HepG2 (cell line): ENCODE results near the gene TUT7. TPM values are rescaled to one million over a fixed set of nuclear protein-coding genes. Genes with fewer than 3 reads are reported as not detected.

Experiments used
- BHLHE40 ChIP-seq: IDR thresholded peaks from 2 replicates; pipeline ENCODE4 v1.6.1; 2011; ENCODE audit warnings: low read length, improper control_type of control experiment
- CEBPB ChIP-seq: IDR thresholded peaks from 2 replicates; pipeline ENCODE4 v1.6.1; 2011; ENCODE audit warnings: low read depth, low read length, improper control_type of control experiment, borderline replicate concordance
- FLYWCH1 ChIP-seq: sonication (generic); formaldehyde crosslinking; IDR thresholded peaks from 2 replicates; pipeline ENCODE4 v1.8.1; 2023; ENCODE audit warnings: mild to moderate bottlenecking, missing genetic modification reagents
- HMGA1 ChIP-seq: sonication (generic); formaldehyde crosslinking; conservative IDR thresholded peaks from 2 replicates; pipeline ENCODE4 v1.4.0; 2020; ENCODE audit warnings: missing genetic modification reagents
- HNRNPL ChIP-seq: fragments of 200-400 bp; formaldehyde crosslinking; IDR thresholded peaks from 2 replicates; pipeline ENCODE4 v1.6.1; 2017; ENCODE audit warnings: mild to moderate bottlenecking, low read depth, low read length
- IKZF5 ChIP-seq: IDR thresholded peaks from 2 replicates; pipeline ENCODE4 v1.6.1; 2018; ENCODE audit warnings: missing genetic modification reagents, mild to moderate bottlenecking, missing compliant biosample characterization
- MED1 ChIP-seq: sonication (generic); formaldehyde crosslinking; IDR thresholded peaks from 2 replicates; pipeline ENCODE4 v1.4.0; 2020; ENCODE audit warnings: missing genetic modification reagents
- NR2F6 ChIP-seq, 2 experiments: IDR thresholded peaks; 2 replicates each; pipeline ENCODE4 v1.6.1; 2016; ENCODE audit warnings: antibody characterized with exemption in 1 of 2, mild to moderate bottlenecking in 1 of 2
- PHB2 ChIP-seq: fragments of 450-650 bp; IDR thresholded peaks from 2 replicates; pipeline ENCODE4 v1.6.1; 2018; ENCODE audit not compliant: partially characterized antibody
- SIX1 ChIP-seq: sonication (generic); formaldehyde crosslinking; IDR thresholded peaks from 2 replicates; pipeline ENCODE4 v1.4.0; 2020; ENCODE audit warnings: missing genetic modification reagents, borderline replicate concordance
- SKIL ChIP-seq: sonication (generic); formaldehyde crosslinking; IDR thresholded peaks from 2 replicates; pipeline ENCODE4 v1.8.0; 2022; ENCODE audit warnings: missing genetic modification reagents, mild to moderate bottlenecking, moderate library complexity, borderline replicate concordance
- THAP11 ChIP-seq: IDR thresholded peaks from 2 replicates; pipeline ENCODE4 v1.6.1; 2016; ENCODE audit warnings: missing biosample characterization, missing genetic modification reagents
- YEATS2 ChIP-seq: sonication (generic); formaldehyde crosslinking; IDR thresholded peaks from 2 replicates; pipeline ENCODE4 v1.4.0; 2020; ENCODE audit warnings: missing genetic modification reagents, borderline replicate concordance
- ZBTB10 ChIP-seq: sonication (generic); formaldehyde crosslinking; IDR thresholded peaks from 2 replicates; pipeline ENCODE4 v1.4.0; 2020; ENCODE audit warnings: missing genetic modification reagents, borderline replicate concordance
- ZBTB7A ChIP-seq: sonication (generic); formaldehyde crosslinking; IDR thresholded peaks from 2 replicates; pipeline ENCODE4 v1.8.0; 2022; ENCODE audit warnings: mild to moderate bottlenecking, missing genetic modification reagents
- ZNF180 ChIP-seq: sonication (generic); formaldehyde crosslinking; IDR thresholded peaks from 2 replicates; pipeline ENCODE4 v1.4.0; 2020; ENCODE audit warnings: low read depth, missing genetic modification reagents, borderline replicate concordance
- ZNF501 ChIP-seq: sonication (generic); formaldehyde crosslinking; IDR thresholded peaks from 2 replicates; pipeline ENCODE4 v1.5.1; 2020; ENCODE audit warnings: mild to moderate bottlenecking, moderate library complexity, missing genetic modification reagents
- ZNF547 ChIP-seq: sonication (generic); formaldehyde crosslinking; IDR thresholded peaks from 2 replicates; pipeline ENCODE4 v1.5.1; 2020; ENCODE audit warnings: mild to moderate bottlenecking, missing genetic modification reagents
- ZNF775 ChIP-seq: sonication (generic); formaldehyde crosslinking; IDR thresholded peaks from 2 replicates; pipeline ENCODE4 v1.4.0; 2020; ENCODE audit warnings: missing genetic modification reagents, mild to moderate bottlenecking, moderate library complexity, borderline replicate concordance
- polyA plus RNA-seq, 8 experiments: library from polyadenylated mRNA; depleted of rRNA in 3 of 8; stranded (reverse) in 7 of 8; unstranded in 1 of 8; fragments of >200 nt; fragmentation: Illumina TruSeq in 4 of 8; extraction: Trizol in 4 of 8; gene quantifications; 2 replicates each; pipeline versions ENCODE4 v1.2.1 to v1.2.3, GENCODE V29; 2011 to 2016; ENCODE audit warnings: low read depth in 4 of 8, missing spikeins in 1 of 8, mixed read lengths in 1 of 8; ENCODE audit not compliant: insufficient read depth in 1 of 8
- total RNA-seq, 5 experiments: library from RNA; depleted of rRNA; stranded (reverse); fragments of >200 nt; fragmentation: Illumina TruSeq; extraction: Trizol; gene quantifications; 2 replicates each; pipeline ENCODE4 v1.2.3, GENCODE V29; 2016; ENCODE audit warnings: low read depth in 1 of 5
- TF ChIP-seq, protein P1 (sequence below): sonication (generic); formaldehyde crosslinking; IDR thresholded peaks from 2 replicates; pipeline ENCODE4 v1.4.0; 2020; ENCODE audit warnings: missing genetic modification reagents
- TF ChIP-seq, protein P2 (sequence below): sonication (generic); formaldehyde crosslinking; IDR thresholded peaks from 2 replicates; pipeline ENCODE4 v1.4.0; 2020; ENCODE audit warnings: missing genetic modification reagents, borderline replicate concordance
- TF ChIP-seq, protein P3 (sequence below): sonication (generic); formaldehyde crosslinking; IDR thresholded peaks from 2 replicates; pipeline ENCODE4 v1.5.0; 2020; ENCODE audit warnings: missing genetic modification reagents, mild to moderate bottlenecking, borderline replicate concordance

TUT7 gene
- total and polyA plus RNA-seq, 2 of the 13 experiments (the other 11 are each of a cell fraction or from before 2014, with no cell fraction given): 12.0 to 19.4 TPM

GRCh38 chr9:86287013-86287412 lies 67.2 kb downstream of the TUT7 start (continued):
- TF ChIP-seq, protein P1, sequence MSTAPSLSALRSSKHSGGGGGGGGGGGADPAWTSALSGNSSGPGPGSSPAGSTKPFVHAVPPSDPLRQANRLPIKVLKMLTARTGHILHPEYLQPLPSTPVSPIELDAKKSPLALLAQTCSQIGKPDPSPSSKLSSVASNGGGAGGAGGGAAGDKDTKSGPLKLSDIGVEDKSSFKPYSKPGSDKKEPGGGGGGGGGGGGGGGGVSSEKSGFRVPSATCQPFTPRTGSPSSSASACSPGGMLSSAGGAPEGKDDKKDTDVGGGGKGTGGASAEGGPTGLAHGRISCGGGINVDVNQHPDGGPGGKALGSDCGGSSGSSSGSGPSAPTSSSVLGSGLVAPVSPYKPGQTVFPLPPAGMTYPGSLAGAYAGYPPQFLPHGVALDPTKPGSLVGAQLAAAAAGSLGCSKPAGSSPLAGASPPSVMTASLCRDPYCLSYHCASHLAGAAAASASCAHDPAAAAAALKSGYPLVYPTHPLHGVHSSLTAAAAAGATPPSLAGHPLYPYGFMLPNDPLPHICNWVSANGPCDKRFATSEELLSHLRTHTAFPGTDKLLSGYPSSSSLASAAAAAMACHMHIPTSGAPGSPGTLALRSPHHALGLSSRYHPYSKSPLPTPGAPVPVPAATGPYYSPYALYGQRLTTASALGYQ: no peak
- peak; percentile 94 for TF ChIP-seq CEBPB
- 0 out of 2 replicates have a peak, but pooled peaks have one; percentile 22 for TF ChIP-seq BHLHE40
- no peak for TF ChIP-seq FLYWCH1 (CRISPR knock-in tag)
- TF ChIP-seq ZNF547: no peak
- no peak for TF ChIP-seq PHB2
- TF ChIP-seq ZBTB7A (CRISPR knock-in tag): no peak
- peak; percentile 49; the same call in 1 of the 2 replicates for TF ChIP-seq THAP11 (CRISPR knock-in tag)
- TF ChIP-seq, protein P2, sequence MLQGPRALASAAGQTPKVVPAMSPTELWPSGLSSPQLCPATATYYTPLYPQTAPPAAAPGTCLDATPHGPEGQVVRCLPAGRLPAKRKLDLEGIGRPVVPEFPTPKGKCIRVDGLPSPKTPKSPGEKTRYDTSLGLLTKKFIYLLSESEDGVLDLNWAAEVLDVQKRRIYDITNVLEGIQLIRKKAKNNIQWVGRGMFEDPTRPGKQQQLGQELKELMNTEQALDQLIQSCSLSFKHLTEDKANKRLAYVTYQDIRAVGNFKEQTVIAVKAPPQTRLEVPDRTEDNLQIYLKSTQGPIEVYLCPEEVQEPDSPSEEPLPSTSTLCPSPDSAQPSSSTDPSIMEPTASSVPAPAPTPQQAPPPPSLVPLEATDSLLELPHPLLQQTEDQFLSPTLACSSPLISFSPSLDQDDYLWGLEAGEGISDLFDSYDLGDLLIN: no peak
- no peak for TF ChIP-seq NR2F6 (IDR thresholded peaks at IDR 0.05)
- TF ChIP-seq NR2F6 (CRISPR knock-in tag; IDR thresholded peaks at IDR 0.05): no peak
- peak; percentile 23; the same call in 1 of the 2 replicates for TF ChIP-seq MED1 (CRISPR knock-in tag)
- no peak for TF ChIP-seq ZNF501
- TF ChIP-seq, protein P3, sequence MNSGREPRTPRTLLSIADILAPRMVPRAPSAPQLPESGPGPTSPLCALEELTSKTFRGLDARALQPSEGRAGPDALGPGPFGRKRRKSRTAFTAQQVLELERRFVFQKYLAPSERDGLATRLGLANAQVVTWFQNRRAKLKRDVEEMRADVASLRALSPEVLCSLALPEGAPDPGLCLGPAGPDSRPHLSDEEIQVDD (CRISPR knock-in tag): no peak
- TF ChIP-seq HNRNPL: no peak
- no peak for TF ChIP-seq SIX1 (CRISPR knock-in tag)
- no peak for TF ChIP-seq HMGA1 (CRISPR knock-in tag)
- TF ChIP-seq SKIL (CRISPR knock-in tag): no peak
- no peak for TF ChIP-seq IKZF5 (CRISPR knock-in tag)
- no peak for TF ChIP-seq ZNF180 (CRISPR knock-in tag)
- TF ChIP-seq YEATS2 (CRISPR knock-in tag): no peak
- TF ChIP-seq ZNF775 (CRISPR knock-in tag): no peak
- TF ChIP-seq ZBTB10 (CRISPR knock-in tag): no peak
